Fibroblast of pulmonary artery (primary cell): ENCODE data around the gene GREB1.

Source experiments
- DNase-seq: peaks from one replicate; pipeline ENCODE4 v3.0.0-alpha.2; 2010; ENCODE audit warnings: low read depth
- H3K4me3 ChIP-seq: replicated peaks from 2 replicates; pipeline ENCODE4 v1.5.1; 2011; ENCODE audit warnings: low read depth, mild to moderate bottlenecking, control low read depth, low read length, moderate library complexity
- CTCF ChIP-seq: IDR thresholded peaks from 2 replicates; pipeline ENCODE4 v1.5.1; 2011; ENCODE audit warnings: mild to moderate bottlenecking, control low read depth, low read length, inconsistent platforms; ENCODE audit errors: missing control alignments

Gene GREB1

GRCh38 chr2:11579867-11580659 is 46.2 kb downstream of the GREB1 start:
- DNase-seq, result no peak
- H3K4me3 ChIP-seq, result no peak overlapping the region
- TF ChIP-seq CTCF, result no peak

- no peak for DNase-seq
- TF ChIP-seq CTCF, result no peak
- H3K4me3 ChIP-seq, result no peak overlapping the region
These were observed 46.9 kb downstream of the GREB1 start for GRCh38 chr2:11580697-11581096.

- H3K4me3 ChIP-seq, result no peak overlapping the region
- DNase-seq, result no peak
These were observed 47.4 kb downstream of the GREB1 start for GRCh38 chr2:11581124-11581796.

GRCh38 chr2:11581797-11582611 is 48.2 kb downstream of the GREB1 start:
- no peak overlapping the region for H3K4me3 ChIP-seq
- DNase-seq, result no peak

More at GRCh38 chr2:11581124-11581796, 47.4 kb downstream of the GREB1 start:
- no peak for TF ChIP-seq CTCF

GRCh38 chr2:11582612-11582861 is 48.7 kb downstream of the GREB1 start:
- TF ChIP-seq CTCF, result no peak
- no peak for DNase-seq
- no peak overlapping the region for H3K4me3 ChIP-seq

More at GRCh38 chr2:11581797-11582611, 48.2 kb downstream of the GREB1 start:
- TF ChIP-seq CTCF, result no peak

GRCh38 chr2:11582862-11583752 is 49.3 kb downstream of the GREB1 start:
- no peak overlapping the region for H3K4me3 ChIP-seq
- peak; percentile 51 for DNase-seq
- peak; percentile 71 for TF ChIP-seq CTCF
